SIG-M5 (cell line): ENCODE results near the gene GARS1.
"Not testable (repeated sequence)": the region's sequence is repeated elsewhere in the genome, so short reads cannot be mapped to it uniquely, and the experiment has no call there.

ENCODE experiments used
- DNase-seq: peaks from one replicate; lab custom pipeline; 2025; lab: John Stamatoyannopoulos, UW

GARS1 gene

DNA sequence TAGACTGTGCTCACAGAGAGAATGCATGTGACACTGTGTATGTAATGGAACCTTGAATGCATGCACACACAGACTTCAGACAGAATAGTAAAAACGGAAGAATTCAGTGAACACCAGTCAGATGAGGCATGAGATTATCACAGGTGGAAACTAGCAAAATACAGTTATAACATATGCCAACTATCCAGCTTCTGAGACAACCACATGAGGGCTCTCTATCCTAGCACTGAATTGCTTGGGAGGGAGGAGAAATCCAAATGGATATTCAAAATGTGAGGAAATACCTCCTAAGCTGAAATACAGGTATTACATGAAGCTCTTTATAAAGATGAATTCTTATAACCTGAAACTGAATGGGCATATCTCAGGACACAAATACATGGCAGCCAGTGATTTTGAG, 30.6 kb downstream of the GARS1 start:
- no peak for DNase-seq

DNA sequence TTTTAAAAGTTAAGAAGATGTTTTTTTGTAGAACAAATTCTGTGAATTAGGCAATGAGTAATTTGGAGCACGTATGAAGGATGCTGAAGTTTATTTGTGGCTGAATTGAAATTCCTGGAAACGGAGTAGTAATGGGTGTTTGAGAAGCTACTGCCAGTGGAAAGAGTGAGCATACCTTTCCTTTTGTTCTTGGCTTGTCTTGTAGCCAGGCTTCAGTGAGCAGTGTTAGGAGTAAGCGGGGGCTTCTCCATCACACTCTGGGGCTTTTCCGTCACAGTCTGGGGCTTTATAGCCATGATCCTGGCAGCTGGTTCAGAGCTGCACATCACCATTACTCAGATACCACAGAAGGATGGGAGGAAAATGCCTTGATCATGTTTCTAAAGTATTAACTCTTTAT, 32.3 kb downstream of the GARS1 start:
- DNase-seq = no peak

DNA sequence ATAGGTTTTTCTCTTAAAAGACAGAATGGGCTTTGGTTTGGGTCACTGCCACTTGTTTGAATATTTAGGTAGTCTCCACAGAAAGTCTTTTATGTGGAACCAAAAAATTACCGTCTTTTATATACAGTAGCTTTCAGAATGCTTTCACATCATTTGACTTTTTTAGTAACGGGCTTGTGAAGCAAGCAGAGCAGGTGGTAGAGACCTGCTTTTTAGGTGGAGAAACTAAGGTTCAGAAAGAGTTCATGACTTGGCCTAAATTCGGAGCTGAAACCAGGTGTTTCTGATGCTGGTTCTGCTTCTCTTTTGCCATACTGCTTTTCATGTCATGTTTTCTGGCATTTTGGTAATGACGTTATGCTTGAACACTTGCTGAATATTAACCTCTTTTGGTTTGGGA, 36.3 kb downstream of the GARS1 start:
- no peak for DNase-seq

DNA sequence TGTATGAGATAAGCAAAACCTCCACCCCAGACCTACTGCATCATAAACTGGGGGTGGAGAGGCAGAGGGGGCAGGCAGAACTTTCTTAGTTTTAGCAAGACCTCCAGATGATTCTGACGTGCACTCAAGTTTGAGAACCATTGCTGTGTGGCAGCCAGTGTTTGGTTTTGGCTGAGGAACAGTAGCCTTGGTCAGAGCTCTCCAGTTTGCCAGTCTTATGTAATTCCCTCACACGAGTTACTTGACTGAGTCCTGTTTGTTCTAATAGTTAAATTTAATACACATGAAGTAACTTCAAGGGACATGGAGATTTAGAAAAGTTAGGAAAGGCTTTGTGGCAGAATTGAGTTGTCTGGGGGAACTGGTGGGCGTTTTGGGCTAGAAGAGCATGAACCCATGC, 38.5 kb downstream of the GARS1 start:
- no peak for DNase-seq

DNA sequence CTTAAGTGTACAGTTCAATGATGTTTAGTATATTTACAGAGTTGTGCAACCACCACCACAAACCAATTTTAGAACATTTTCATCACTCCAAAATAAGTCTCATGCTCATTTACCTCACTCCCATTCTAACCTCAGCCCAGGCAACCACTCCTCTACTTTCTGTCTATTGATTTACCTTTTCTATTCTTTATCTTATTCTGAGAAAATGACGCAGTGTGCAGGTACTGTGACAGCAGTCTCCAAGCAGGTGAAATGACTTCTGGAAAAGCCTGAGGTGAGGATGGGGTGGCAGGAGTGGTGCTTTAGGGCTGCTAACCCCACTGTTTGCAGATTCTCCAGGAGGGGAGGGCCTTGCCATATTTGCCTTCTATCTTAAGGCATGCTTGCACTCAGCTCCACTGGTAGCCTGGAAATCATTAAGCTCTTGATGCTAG, 39.5 kb downstream of the GARS1 start:
- no peak for DNase-seq

DNA sequence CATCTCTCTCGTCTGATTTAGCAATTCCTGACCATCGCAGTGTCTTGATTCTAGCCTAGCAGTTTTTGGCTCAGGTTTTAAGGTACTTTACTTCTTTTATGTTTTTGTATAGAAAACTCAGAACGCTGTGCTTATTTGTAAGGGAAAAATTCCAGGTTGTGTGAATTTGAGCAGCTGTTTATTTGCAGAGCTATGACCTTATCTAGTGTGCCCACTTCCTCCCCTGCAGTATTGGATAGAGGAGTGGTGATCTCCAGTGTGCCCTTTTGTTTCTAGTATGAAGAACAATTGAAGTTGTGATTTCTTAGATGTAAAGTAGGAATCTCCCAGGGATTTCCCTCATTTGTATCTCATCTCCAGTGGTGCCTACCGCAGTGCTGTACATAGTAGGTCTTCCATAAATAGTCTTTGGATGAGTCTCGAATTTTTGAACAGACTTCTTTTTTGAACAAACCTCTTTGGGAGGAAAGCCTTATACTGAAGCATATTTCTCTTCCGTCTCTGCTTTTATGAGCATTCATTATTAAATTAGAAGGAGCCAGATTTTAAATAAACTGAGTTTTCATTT, 40.0 kb downstream of the GARS1 start:
- DNase-seq = no peak

DNA sequence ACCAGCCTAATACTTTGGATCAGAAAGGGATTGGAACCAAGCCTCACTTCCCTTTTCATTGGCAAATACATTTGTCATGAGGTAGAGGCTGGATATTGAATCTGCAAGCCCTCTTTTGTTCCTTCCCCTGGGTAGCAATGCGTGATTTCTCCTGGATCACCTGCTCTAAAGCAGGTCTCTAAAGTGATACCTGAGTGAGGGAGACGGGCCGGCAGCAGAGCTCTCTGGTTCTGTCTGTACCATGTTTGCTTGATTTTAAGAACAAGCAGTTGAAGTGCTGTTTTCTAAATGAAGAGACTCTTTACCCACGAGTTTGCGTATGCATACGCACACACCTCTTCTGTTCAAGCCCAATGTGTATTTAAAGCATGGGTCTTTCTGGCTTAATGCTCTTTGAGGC, 41.1 kb downstream of the GARS1 start:
- DNase-seq = no peak

DNA sequence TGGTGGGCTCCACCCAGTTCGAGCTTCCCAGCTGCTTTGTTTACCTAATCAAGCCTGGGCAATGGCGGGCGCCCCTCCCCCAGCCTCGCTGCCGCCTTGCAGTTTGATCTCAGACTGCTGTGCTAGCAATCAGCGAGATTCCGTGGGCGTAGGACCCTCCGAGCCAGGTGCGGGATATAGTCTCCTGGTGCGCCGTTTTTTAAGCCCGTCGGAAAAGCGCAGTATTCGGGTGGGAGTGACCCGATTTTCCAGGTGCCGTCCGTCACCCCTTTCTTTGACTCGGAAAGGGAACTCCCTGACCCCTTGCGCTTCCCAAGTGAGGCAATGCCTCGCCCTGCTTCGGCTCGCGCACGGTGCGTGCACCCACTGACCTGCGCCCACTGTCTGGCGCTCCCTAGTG, 47.6 kb downstream of the GARS1 start:
- not testable (repeated sequence) for DNase-seq

DNA sequence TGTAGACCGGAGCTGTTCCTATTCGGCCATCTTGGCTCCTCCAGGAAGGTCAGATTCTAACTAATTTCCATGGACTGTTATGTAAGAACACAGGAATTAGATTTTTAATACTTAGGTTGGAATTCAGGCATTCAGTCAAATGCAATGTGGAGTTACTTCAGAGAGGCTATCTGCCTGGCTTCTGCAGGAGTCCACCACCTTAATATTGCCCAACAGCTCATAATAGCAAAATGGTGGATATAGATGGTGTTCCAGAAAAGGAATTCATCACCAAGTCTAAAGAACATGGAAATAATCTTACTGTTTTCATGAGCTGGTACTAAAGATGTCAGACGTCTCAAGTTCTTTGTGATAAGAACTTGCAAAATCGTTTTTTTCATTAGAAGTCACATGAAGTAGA, 48.1 kb downstream of the GARS1 start:
- DNase-seq = no peak

DNA sequence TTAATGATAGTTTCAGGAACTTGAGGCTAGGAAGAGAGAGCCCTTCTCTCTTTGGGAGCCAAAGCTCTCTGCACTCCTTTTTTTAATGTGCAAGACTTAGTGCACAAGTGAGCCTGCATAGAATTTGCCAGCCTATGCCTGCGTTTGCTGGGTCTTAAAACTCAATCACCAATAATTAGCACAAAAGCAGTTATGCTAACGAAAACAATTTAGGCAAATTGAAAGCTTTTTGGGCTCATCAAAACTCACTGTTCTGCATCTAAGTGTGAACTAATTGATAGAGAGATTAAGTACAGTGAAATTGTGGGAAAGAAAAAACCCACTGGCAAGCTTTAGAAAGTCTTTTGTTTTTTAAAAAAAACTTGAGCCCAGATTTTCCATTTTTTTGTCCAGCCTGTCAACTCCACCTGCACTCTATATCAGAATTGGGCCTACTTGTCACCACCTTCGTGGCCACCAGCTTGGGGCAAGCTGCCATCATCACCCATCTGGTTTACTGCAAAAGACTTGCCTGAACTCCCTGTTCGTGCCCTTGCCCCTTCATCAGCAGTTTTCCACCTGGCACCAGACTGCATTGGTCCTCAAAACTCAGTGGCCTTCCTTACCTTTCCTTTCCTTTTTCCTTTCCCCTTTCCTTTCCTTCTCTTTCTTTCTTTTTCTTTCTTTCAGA, 49.7 kb downstream of the GARS1 start:
- DNase-seq = no peak

DNA sequence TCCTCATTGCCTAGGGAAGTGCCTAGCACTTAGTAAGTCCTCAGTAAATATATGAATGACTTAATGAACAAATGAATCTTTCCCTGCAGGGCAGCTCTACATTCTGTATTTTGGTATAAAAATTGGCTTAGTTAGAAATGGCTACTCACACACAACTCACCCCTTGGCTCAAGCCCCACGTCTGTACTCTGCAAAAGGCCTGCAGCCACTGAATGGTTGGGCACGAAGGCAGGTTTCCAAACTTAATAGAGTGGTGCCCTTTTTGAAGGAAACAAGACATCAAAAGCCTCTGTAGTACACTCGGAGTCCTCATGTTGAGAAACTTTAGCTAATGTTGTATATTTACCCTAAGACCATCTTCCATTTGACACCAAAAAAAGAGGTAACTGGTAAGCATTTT, 51.0 kb downstream of the GARS1 start:
- no peak for DNase-seq

DNA sequence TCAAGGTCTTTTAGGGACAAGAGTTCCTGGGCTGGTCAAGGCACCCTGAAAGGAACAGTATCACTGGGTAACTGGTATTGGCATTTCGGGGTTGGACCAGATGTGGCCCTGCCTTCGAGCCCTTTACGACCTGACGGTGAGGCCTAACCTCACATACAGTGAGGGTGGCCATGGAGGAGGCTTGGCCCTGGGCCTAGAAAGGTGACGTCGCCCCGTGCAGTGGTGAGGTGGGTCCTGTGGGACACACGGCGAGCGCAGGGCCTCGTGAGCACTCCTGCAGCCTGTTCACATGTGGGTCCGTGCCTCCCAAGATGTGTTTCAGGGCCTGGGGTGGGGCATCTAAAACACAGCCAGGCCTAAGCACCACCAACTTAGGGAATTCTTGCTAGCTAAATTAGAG, 51.5 kb downstream of the GARS1 start:
- no peak for DNase-seq

DNA sequence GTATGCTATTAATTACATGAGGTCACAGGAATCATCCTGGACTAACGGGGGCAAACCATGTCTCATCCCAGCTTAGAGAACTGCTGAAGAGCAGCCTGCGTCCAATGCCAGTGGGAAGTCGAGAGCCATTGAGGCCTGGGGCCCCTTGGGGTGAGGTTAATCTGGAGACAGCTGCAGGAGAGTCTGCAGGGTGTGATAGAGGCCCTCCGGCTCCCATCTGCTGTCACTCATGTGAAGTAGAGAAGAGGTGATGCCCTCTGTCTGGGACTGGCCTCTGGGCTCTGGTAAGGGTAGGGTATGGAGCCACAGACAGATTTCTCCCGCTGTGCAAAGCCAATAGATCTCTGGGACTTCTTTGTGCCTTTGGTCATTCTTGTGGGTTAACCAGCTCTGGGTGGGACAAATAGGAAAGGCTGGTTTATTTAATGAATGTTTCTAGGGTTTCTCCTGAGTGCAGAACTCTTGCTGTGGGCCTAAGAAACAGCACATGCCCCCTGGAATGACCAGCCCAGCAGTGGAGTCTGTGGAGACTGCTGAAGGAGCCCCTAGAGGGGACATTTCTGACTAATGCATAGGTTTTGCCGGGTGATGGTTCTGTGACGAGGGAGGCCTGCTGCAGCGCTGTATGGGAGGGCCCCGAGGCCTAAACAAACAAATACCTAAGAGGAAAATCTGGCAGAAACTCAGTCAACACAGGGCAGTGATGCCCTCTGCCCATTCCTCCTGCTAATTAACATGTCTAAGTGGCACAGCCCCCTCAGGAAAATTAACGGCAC, 53.1 kb downstream of the GARS1 start:
- DNase-seq = no peak

DNA sequence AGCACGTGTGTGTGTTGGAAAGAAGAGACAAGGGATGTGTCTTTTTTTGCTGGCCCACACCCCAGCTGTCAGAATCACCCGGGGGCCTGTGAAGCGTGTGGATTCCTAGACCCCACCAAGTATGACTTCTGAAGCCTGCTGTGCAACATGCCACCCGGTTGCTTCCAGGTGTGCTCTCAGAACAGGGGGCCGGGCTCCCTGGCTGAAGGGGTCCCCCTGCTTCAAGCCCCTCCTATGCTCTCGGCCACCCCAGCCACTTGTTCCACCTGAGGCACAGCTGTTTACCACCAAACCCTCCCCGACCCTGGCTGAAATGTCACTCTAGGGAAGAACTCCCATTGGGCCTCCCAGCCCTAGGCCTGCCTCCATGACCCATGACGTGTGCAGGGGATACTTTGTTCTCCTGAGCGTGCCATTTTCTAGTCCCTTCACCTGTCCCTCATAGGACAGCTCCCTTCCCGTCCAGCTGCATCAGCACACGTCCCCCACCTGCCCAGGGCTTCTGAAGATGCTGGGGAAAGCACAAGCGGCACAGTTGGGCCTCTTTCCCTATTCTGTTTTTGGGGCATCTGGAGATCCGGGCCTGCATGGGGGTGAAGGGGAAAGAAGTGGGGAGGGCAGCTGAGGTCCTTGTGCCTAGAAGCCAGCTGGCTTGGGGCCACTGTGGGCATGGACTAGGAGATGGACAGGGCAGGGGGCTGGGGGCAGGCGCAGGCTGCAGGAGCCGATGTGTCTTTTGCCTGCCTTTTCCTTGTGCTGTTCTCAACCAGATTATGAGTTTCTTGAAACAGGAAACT, 54.3 kb downstream of the GARS1 start:
- no peak for DNase-seq

DNA sequence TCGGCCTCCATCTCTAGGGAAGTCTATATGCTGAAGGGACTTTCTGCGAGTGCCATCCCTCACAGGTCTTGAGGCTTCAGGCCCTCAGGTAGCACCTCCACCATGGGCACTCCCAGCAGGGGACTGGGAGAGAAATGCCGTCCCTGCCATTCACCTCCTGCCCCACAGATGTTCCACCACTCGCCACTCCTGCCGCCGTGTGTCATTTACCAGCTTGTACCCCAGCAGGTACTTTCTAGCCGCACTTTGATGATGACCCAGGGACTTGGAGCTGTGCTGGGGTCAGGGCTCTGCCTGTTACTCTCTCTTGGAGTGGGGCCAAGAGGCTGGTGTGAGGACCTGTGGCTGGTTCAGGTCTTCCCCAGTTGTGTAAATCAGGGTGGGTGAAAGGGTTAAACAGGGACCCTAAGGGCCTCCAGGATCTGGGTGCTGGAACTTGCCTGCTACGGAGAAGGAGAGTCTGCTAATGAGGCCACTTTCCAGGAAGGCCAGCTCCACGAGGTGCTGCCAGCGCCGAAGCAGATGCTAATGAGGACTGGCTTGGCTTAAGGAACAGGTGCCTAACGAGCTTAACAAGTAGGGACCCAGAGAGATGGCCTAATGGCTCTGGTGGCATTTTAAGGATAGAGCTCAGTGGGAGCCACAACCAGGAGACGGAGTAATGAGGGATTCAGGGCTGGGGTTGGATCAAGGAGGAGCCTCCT, 55.2 kb downstream of the GARS1 start:
- no peak for DNase-seq

DNA sequence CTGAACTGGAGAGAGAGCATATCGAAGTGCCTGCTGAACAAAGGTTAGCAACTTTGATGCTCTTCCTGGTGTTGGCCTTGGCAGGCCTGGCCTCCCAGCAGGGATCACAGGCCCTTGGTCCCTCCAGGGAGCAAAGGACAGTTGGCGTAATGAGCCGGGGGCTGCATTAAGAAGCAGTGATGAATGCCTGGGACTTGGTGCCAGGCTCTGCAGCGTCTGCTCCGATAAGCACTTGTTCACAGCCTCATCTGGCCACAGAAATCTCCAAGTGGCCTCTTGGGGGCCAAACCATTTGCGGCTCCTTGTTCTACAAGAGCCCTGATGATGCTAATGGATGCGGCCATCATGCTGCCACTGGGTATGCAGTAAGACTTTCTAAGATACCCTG, 55.7 kb downstream of the GARS1 start:
- DNase-seq = no peak

DNA sequence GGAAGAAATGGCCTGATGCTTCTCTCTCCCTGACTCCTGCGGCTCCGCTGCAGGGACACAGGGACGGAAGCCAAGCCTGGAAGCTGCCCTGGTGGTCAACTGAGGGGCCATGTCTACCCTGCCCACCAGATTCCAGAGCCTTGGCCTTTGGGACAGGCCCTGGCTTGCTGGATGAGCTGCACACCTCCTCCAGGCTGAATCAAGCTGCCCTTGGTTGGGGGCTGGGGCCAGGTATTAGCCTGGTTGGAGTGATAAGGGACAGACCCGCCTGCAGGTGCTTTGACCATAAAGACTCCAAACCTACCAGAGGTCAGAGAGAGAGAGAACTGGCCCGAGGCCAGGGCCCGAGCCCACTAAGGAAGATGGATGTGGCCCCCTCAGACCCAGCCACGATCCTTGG, 57.5 kb downstream of the GARS1 start:
- DNase-seq = no peak

DNA sequence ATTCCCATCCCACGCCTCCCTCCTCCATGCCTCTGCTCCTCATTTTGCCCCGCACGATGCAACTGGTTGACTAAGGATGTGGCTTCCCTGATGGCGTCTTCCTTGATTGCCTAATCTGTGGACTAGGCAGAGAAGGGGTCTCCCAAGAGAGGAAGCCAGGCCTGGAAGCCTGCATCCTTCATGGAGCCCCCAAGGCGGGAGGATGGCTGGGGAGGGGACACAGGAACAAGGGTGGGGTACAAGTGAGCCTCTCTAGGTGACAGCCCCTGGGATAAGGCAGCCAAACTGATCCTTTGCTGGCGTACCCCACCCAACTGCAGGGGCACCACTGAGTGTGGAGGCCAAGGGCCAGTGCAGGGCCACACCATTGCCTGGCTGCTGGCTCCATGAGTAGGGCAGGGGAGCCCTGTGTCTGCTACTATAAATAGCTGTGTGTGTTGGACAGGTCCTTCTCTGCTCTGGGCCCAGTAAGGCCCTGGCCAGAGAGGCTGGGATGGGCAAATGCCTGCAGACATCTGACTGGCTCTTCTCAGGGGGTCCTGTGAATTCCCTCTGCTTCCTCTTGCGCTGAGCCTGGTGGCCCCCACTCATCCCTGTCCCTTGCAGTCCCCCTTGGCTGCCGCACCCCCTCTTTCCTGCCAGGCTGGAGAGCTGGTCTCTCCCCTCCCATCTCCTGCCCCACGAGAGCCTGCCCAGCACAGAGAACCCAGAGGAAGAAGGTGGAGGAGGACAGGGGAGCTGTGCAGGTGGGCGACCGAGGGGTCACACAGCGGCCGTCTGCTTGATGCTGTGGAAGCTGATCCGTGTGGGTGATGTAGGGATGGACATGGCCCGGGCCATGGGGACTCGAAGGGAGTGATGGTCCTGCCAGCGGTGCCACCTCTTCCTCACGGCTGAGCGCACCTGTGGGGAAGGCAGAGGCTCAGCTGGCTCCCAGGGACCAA, 58.3 kb downstream of the GARS1 start:
- DNase-seq = no peak

DNA sequence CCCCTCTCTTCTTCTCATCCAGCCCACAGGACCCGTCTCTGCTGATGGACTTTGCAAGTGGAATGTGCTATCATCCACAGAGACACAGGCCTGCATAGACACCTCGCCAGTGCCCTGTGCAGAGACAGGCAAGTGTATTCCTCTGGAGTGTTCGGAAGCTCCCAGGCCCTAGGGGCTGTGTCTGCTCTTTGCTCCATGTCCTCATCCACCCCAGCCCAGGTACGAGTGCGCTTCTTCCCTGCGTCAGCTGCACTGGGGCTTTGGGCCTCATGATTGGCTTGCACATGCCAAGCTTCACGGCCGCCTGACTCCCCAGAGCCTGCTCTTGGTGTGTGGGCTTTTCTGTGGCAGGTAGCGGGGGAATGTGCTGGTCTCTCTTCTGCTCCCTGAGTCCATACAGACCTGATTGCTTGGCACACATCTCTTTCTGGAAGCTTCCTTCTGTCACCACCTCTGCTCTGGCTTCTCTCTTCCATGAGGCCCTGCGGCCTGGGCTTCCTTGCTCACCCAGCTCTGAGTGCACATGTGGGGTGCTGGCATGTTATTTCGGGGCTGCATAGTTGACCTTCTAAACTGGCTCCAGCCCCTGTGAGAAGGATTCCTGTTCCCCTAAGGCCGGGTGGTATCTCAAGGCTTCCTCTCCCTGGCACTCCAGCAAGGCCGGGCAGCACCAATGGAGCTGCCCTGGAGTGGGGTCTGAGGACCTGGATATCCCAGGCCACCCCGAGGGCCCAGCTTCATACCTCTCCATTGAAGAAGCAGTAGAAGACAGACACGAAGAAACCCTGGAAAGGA, 59.8 kb downstream of the GARS1 start:
- no peak for DNase-seq
